T-helper 2 cell treated with Interferon-gamma antibody and Interleukin-4, amounts not matched to agents 100 ng/mL and 5 ng/mL, for 36 hours (primary cell): ENCODE measurements around the gene COLQ. TPM values are rescaled to one million over a fixed set of nuclear protein-coding genes. Genes with fewer than 3 reads are reported as not detected.

Experiments
- intact Hi-C: fragments of 100-400 bp; cut with micrococcal nuclease; formaldehyde crosslinking; loops from one replicate; pipeline ENCODE4 v1.15.1; 2023
- total RNA-seq: library from RNA; stranded (reverse); gene quantifications from 2 replicates; pipeline ENCODE4 v1.2.3, GENCODE V29; 2022

The COLQ gene
- total RNA-seq, 1 donor from 2014 or later = 2.7 TPM

DNA sequence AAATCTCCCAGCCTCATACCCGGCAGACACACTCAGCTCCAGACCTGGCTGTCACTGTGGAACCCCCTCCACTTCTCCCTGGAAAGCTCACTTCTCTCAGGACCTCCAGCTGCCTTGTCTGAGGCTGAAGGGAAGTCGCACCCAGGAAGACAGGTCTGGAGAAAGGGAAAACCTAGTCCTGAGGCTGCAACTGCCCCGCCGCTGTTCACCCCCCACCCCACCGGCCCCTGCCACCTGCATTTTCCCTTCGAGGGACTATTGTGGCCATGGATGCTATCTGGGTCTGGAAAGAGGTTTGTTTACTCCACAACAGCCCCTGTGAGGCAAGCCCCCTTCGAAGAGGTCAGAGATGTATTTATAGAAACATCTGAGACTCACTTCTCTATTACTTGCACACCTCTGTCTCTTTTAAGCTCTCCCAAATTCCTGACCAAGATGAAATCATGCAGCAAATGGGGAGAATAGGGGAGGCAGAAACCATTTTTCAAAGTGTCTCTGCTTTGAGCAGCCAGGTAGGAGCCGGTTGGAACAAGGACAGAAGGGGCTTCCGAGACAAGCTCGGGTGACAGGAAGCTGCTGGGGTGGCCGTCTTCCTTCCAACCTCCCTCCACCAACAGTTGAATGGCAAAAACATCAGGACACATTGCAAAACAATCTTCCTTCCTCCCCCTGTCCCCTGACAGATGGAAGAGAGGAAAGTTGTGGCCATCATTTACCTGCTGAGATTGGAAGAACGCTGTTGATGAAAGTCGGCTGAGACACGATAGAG is 518 bp downstream of the COLQ start:
- intact Hi-C loops = no loop called here

DNA sequence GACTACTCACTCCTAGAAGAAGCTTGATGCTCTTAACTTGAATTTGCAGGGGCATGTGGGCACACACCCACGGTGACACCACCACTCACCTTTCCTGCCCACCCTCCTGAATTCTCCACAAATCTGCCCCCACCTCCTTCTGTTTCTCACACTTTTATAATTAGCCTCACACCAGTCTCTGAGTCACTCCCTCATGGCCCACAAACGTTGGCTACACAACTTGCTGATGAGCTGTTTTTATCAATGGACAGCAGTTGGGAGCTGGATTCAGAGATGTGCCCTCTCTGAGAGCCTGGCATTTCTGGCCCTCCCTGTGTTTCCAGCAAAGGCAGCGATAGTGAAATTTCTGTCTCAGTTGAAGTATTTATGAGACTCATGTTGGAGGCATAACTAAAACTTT is 1.3 kb downstream of the COLQ start:
- intact Hi-C loops = no loop called here

DNA sequence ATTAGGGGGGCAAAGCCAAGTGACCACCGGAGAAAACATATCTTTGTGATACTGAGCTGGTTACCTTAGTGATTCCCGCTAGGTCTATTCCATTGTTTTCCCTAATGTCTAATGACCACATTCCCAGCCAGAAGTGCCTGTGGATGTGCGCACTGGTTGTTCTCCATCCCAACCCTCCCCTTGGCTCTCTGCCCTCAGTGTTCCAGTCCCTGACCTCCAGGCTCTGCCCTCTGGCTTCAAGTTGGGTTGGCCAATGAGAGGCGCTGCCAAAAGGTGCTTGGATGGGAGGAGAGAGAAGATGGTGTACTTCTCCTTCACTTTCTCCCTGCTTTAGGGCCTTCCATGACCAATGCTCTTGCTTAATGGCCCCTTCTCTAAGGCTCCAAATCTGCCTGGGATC is 2.4 kb downstream of the COLQ start:
- intact Hi-C loops = no loop called here

DNA sequence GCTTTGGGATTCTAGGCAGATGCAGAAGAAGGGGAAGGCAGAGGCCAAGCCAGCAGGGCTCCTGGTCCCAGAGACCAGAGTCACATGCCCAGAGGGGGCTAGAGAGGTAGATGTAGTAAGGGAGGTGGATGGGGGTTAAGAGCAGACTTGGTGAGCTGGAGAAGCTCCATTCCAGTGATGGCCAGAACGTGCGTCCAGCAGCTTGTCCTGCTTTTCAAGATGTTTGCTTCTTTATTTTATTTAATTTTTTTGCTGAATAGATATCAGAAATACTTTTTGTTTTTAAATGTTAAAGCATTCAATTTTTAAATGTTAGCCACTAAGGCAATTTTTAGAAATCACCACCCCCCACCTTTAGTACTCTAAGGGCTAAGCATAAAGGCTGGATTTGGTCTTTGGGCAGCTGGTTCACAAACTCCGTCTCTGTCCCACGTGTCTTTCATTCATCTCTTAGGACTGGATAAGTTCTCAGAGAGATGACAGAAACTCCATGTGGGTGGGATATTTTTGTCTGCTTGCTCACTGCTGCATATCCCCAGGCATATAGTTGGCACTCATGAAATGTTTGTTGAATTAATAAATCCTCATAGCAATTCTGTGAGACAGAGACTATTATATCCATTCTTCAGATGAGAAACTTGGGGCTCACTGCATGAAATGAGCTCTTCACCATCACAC is 6.7 kb downstream of the COLQ start:
- intact Hi-C loops = no loop called here

DNA sequence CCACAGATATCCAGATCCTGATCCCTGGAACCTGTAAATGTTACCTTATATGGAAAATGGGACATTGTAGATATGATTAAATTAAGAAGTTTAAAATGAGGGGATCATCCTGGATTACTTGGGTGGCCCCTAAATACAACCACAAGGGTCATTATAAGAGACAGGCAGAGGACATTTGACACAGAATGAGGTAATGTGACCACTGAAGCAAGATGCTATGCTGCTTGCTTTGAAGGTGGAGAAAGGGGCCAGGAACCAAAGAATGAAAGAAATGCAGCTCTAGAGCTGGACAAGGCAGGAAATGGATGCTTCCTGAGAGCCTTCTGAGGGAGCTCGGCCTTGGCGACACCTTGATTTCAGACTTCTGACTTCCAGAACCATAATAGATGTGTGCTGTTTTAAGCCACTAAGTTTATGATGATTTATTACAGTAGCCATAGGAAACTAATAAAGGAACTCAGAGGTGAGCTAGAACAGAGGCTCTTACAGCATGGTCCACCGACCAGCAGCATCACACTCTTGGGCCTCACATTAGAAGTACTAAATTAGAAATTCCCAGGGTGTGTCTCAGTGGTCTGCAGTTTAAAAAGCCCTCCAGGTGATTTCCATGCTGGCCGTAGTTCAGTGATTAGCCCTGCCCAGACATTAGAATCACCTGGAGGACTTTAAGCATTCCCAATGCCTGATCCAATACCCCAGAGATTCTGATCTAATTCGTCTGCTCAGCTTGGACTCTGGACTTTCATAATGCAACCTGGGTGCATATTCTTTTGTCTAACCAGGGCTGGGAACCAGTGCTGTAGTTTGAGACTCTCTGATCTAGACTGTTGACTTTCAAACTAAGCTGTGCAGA is 7.5 kb downstream of the COLQ start:
- intact Hi-C loops = no loop called here

DNA sequence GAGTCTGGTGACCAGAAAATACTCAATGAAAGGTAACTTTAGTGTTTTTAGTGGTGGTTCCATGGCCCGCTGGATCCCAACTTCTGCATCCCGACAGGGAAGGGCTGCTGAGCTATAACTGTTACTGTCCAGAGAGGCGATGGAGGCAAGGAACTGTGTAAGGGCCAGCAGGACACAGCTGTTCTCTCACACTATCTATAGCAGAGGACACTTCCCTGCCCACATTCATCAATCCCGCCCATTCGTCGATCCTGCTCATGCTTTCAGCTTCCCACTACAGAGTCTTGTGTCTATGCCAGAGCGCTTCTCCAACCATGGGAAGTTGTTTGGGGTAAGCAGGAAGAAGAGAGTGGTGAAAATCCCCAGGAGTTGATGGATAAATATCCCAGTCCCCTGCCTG is 8.4 kb downstream of the COLQ start:
- intact Hi-C loops = no loop called here

DNA sequence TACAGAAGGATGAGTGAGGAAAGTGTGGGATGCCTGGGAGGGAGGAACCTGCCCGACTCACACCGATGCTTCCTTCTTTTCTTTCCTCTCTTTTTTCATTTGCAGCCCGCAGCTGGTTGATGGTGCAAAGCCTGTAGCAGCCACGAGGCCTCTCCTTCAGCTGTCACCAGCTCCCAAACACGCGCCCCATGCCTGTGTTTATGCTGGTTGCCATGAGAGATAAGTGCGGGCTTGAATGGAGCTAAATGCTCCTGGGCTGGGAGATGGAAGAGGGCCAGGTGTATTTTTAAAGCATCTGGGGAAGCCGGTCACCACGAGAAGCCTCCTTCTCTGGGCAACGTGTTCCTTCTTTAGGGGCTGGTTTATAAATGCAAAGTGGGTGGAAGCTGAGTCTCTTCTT is 9.3 kb downstream of the COLQ start:
- intact Hi-C loops = no loop called here

DNA sequence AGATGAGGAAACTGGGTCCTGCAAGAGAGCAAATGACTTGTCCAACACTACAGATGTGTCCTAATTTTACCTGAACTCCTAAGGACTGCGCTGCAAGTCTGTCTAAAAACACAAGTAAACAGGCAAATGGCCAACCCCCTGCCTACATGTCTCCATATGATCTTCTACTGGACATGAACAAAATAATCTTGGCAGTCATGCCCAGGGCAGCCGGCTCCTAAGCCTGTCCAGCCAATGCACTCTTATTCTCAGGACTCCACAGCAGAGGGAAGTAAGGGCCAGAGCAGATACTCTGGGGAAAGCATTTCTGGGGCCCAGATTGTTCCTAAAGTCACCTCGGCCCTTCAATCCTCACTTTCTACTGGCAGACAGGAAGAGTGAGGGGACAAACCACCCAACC is 10.3 kb downstream of the COLQ start:
- intact Hi-C loops = no loop called here

DNA sequence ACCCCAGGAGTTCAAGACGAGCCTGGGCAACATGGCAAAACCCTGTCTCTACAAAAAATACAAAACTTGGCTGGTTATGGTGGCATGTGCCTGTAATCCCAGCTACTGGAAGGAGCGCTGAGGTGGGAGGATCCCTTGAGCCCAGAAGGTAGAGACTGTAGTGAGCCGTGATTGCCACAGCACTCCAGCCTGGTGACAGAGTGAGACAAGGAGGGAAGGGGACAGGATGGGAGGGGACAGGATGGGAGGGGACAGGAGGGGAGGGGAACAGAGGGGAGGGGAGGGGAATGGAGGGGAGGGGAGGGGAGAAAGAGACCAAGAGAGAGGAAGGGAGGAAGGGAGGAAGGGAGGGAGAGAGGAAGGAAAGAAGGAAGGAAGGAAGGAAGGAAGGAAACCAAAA is 11.0 kb downstream of the COLQ start:
- intact Hi-C loops = no loop called here

DNA sequence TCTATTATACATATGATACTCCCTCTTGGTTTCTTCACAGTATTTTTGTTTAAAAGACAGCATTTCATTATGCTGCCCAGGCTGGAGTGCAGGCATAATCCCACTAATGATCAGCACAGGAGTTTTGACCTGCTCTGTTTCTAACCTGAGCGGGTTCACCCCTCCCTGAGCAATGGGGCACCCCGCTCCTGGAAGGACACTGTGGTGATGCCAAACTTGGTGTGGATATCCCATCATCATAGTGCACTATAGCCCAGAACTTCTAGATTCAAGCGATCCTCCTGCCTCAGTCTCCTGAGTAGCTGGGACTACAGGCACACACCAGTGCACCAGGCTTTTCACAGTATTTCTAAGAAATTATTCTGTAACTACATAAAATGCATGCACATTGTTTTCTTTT is 14.9 kb downstream of the COLQ start:
- intact Hi-C loops = no loop called here

DNA sequence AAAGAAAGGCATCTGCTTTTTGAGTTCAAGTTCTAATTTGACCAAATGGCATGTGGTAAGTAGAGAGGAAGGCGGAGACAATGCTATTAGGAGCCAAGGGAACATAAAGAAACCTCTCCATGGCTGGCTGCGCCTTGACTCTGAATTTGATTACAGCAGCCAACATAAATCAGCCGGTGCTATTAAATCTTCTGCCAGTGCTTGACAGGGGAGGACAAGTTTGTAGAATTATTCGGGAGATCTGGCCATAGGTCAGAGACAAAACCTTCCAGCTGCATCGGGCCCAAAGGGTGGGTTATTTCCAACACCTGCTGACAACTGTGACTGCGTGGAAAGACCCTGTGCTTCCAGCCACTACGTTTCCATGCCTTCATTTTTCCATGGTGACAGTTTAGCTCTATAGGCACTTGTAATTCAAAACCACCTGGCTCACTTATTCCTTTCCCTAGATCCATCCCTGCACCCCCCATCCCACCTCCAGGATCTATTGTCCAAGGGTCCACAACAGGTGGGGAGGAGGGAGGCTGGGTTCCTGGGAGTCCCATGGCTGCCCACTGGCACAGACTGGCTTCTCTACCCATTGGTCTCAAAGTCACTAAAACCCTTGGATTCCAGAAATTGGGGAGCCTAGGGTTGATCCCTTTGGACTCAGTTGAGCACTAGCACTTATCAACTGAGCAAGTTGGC is 15.9 kb downstream of the COLQ start:
- intact Hi-C loops = no loop called here

DNA sequence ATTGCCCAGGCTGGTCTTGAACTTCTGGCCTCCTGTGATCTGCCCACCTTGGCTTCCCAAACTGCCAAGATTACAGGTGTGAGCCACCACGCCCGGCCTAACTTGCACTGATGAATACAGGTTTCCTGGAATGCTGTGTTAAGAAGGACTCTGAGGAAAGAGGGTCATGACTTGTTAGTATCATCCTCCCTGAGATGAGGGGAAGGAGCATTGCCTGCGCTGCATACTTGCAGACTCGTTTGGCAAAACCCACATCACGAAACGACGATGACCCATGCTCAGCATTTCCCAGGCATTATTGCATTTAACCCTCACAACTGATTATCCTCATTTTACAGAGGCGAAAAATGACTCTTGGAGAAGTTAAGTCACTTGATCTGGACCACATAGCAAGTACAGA is 18.9 kb downstream of the COLQ start:
- intact Hi-C loops = no loop called here

DNA sequence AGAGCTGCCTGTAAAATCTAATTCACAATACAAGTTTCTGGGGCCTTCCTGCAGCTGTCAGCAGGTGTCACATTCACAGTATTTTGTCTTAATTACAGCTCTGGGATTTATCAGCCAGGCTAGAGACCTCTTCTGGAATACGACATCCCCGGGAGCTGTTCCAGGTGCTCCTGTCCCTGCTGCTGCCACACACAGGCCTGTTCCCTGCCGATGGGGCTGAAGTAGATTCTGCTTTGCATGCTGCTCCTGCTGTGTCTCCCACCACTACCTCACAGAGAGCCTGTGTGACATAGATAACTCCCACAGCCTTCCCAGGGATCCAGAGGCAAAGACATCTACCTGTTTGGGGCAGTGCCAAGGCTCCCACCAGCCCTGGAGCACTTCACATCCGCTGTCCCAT is 20.4 kb downstream of the COLQ start:
- intact Hi-C loops = no loop called here

DNA sequence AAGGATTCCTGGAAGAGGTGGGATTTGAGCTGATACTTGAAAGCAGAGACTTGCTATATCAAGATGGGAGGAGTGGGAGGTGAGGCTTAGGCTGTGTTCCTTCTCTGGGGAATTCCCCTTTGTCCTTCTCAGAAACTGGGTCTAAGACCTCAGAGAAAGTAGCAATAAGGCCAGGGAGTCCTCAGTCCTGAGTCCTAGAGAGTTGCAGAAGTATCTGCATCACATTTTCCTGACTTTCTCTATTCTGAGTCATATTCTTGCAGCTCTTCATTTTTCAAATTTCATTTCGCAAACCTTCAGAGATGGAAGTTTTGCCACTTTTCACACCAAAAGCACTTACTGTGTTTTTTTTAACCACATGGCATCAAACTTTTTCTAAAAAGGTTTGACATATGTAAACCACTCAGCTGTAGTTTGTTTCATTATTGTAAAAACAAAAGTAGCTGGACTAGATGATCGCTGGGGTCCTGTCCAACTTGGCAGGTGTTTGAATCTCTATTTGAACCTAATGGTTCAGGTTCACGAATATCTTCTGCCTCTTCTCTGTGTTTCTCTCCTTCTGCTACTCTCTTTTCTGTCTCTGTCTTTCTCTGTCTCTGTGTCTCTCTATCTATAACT is 21.3 kb downstream of the COLQ start:
- intact Hi-C loops = no loop called here

DNA sequence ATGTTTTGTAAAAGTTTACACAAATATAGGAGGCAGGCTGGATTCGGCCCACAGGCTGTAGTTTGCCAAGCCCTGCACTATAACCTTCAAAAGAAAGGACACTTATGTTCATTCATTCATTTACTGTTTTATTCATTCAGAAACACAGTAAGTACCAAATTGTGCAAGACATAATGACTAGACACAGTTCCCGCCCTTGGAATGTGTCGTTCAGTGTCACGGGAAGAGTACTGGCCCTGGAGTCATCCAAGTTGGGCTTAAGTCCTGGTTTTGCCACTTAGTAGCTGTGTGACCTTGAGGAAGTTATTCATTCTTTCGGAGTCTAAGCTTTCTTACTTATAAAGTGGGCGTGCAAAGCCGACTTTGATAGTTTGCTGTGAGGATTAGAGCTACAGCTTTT is 22.0 kb downstream of the COLQ start:
- intact Hi-C loops = no loop called here

DNA sequence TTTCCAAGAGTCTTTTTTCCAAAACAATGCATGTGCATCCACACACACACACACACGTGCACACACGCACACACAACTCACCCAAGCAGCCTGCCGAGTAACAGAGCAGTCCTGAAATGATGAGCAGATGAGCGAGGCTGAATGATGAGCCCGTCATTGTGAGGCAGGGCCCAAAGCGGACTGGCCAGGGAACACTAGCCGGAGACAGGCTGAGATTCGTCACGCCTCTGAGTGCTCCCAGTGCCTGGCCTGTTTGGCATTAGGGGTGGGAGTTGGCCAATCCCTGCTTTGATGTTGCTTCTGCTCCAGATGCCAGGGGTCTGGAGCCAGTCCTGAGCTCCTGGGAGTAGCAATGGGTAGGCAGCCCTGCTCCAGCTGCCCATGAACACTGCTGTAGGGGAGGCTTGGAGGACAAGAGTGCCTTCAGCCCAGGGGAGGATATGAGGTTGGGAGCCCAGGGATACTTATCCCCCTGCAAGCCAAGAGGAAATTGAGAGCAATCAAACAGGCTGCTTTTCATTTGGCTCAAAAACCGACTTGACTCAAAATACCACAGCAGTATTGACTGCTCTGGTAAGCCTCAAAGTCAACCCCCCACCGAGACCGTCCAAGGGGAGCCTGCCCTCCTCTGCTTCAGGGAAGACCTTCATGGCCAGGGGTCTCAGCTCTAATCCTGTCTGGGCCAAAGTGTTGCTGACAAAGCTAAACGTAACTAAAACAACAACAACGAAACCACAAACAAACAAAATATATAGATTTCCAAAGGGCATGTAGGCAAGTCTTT is 22.9 kb downstream of the COLQ start:
- intact Hi-C loops = no loop called here

DNA sequence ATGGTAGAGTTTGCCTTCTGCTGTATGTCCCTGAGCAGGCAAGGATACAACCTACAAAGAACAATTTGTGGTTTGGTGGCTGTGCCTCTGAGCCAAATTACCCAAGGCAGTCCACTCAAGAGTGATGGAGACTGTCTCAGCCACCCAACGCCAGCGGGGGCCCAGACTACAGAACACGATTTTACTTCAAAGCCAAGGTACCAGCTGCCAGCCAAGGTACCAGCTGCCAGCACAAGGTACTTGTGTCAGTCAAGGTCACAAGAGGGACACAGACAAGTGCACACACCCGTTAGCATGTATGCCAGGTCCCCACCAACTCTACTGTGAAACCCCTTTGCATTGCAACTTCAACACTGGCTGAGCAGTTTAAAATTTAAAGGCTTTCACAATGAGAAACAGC is 23.5 kb downstream of the COLQ start:
- intact Hi-C loops = no loop called here

DNA sequence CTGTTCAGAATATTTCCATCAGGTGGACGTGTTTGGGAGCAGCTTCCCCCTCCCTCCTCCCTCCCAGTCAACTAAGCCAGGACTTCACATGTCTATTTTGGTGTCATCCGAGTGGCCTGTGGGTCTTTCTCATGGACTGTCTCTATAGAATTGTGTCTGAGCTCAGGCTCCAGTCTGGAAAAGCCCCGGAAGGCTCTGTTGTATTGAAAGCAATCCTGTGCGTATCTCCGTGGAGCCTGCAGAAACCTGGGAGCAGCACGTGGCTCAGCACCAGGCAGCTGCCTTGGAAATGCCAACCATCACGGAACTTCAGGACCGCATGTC is 25.2 kb downstream of the COLQ start:
- intact Hi-C loops = no loop called here

DNA sequence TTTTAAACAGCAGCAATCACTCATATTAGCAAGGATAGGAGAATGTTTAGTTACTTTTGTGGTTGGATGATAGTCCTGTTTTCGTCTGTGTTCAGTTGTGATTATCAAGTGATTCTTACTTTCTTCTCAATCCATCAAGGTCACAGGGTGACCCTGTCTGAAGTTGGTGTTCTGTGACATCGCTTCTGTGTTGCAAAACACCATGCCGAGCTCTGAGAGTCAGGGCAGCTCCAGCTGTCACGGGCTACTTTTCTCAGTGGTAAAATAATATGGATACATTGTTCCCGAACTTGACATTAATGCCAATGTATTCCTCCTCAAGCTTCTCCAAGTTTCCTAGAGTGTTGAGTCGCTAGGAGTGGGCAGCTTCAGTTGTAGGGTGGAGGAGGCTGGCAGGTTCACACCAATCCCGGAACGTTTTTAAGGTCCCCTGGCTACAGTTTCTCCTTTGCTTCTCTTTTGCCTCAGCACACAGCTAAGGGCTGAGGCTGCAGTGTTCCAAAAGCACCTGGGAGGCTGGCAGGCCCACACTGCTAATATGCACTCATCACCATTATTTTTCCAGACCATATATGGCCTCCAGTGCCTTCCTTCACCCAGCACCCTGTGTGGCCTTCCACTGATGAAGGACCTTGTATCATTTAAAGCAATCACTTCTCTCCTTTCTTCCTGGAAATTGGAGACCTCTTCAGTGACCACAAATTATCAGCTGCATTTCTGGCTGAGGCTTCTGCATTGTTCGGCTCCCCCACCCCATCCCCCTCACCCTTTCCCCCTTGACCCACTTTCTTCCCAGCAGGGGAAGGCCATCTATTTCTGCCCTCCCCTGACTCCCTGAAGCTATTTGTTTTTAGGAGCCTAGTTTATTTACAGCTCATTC is 25.8 kb downstream of the COLQ start:
- intact Hi-C loops = no loop called here

DNA sequence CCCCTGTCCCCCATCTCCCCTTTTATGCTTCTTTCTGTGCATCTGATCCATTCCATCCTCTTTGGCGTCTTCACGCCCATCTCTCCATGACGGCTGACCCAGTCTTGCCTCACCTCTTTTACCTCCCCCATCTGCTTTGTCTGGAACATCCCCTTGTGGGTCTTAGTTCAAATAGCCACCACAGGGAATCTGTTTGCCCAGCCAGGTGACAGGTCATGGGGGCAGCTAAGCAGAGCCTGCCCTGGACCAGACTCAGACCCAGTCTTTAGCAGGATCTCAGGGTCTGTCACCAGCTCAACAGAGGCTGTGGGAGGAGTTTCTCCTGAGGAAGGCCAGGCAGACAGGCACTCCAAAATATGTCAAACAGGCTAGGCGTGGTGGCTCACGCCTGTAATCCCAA is 28.1 kb downstream of the COLQ start:
- intact Hi-C loops = no loop called here
